ENCODE data around the gene INSR.
"Not testable (repeated sequence)": the region's sequence is repeated elsewhere in the genome, so short reads cannot be mapped to it uniquely, and the experiment has no call there.

The INSR gene

DNA sequence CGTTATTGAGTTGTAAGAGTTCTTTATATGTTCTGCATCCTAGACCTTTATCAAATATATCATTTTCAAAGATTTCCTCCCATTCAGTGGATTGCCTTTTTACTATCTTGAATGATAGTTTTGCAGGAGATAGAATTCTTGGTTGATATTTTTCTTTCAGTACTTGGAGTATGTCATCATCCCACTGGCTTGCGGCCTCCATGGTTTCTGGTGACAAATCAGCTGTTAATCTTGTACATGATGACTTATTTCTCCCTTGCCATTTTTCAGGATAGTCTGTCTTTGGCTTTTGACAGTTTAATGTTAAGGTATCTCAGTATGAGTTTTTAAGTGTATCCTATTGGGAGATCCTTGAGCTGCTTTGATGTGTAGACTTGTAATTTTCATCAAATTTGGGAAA, 216.2 kb downstream of the INSR start:
- no peak for DNase-seq

- no peak for DNase-seq
These were observed 218.1 kb downstream of the INSR start for GRCh38 chr19:7076151-7076550.

DNA sequence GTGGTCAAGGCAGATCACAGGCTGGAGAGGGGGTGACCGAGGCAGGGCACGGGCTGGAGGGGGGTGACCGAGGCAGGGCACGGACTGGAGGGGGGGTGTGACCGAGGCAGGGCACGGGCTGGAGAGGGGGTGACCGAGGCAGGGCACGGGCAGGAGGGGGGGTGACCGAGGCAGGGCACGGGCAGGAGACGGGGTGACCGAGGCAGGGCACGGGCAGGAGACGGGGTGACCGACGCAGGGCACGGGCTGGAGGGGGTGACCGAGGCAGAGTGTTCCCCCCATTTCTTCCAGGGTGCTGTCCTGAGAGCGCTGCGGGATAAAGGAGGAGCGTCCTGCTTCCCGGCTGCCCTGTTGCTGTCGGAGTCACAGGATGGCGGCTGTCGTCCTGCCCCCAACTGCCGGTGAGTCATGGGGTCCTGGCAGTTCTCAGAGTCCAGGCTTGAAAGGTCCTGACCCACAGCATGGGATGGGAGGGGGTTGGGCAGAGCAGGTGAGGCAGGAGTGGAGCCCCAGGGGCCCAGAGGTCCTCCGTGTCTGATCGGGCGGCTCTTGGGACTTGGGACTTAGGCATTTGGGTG, 219.4 kb downstream of the INSR start:
- no peak for DNase-seq

- no peak for DNase-seq
These were observed 221.7 kb downstream of the INSR start for GRCh38 chr19:7072541-7072940.

- DNase-seq: no peak
These were observed 224.3 kb downstream of the INSR start for GRCh38 chr19:7069904-7070226.

DNA sequence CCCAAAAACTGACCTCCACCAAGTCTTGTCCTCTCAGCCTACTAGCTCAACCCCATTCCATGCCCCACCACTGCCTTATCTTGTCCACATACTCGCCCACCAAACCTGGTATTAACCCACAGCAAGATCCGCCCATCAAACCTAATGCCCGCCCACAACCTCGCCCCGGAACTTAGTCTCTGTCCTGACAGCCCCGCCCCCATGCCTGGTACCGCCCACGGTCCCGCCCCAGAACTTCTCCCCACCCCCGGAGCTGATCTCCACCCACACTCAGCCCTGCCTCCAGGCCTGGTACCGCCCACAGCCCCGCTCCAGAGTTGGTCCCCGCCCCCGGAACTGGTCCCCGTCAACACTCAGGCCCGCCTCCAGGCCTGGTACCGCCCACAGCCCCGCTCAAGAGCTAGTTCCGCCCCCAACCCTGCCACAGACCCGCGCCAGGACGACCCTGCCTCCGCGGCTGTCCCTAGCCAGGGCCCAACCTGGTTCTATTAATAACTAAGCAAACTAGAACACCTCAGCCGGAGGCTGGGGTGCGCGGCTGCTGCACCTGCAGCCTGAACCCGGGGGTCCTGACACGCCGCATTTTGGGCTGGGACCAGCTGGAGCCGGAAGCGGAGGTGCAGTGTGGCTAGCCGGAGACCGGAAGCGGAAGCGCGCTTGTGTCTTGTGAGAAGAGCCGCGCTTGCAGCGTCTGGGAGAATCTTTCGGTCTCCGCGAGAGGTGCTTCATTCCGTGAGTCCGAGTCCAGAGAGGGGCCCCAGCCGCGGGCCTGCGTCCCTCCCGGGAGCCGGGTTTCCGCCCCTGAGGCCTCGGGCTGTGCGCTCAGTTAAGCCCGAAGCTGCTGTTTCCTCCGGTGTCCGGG, 224.9 kb downstream of the INSR start, which contains the start of gene ZNF557:
Gene ZNF557, plus strand, starts transcription at position 662 of the 862 bp plus-strand sequence. CDS start 5,372 bp downstream, outside the sequence.
- peak; percentile 95 for DNase-seq

DNA sequence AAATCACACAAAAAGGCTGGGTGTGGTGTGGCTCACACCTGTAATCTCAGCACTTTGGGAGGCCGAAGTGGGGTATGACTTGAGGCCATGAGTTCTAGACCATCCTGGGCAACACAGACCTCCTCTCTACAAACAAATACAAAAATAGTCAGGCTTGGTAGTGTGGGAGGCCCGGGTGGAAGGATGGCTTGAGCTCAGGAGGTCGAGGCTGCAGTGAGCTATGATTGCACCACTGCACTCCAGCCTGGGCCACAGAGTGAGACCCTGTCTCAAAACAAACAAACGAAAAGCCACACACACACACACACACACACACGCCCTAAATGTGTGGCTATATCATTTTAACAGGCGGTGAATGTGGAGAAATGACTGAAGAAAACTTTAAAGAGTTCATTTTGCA, 225.6 kb downstream of the INSR start:
- no peak for DNase-seq

DNA sequence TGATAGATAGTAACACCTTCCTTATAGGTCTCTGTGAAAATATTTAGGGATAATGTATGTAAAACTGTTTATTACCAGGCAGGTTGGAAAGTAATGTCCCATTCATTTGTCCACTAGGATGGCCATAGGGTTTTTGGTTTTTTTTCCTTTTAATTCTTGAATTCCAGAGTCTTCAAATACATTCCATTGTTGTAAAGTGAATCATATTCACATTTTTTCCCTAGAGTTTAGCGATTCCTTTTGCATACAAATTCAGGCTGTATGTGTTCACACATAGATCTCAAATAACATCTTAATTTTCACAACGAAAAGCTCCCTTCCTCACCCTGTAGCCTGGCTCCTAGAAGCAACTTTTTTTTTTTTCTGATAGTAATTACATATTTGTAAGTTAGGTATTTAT, 226.5 kb downstream of the INSR start:
- DNase-seq: no peak

DNA sequence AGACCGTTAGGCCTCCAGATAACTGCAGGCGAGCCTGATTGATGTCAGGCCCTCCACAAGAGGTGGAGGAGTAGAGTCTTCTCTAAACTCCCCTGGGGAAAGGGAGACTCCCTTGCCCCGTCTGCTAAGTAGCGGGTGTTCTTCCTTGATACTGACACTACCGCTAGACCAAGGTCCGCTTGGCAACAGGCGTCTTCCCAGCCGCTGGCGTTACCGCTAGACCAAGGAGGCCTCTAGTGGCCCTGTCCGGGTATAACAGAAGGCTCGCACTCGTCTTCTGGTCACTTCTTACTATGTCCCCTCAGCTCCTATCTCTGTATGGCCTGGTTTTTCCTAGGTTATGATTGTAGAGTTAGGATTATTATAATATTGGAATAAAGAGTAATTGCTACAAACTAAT, 227.1 kb downstream of the INSR start:
- not testable (repeated sequence) for DNase-seq

DNA sequence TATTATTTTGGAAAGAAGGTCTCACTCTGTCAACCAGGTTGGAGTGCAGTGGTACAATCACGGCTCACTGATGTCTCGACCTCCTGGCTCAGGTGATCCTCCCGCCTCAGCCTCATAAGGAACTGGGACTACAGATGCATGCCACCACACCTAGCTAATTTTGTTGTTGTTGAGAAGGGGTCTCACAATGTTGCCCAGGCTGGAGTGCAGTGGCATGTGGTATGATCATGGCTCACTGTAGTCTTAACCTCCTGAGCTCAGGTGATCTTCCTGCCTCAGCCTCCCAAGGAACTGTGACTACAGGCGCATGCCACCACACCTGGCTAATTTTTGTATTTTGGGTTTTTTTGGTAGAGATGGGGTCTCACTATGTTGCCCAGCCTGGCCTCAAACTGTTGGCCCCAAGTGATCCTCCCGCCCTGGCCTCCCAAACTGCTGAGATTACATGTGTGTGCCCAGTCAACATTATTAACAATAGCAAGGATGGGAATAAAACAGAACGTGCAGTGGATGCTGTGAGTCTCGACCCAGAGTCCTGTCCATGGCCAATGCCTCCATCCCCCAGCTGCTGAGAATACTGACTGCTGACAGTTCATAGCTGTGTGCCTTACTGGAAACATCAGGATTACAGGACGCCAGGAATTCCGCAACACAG, 230.3 kb downstream of the INSR start:
- no peak for DNase-seq

- no peak for DNase-seq
These were observed 230.9 kb downstream of the INSR start for GRCh38 chr19:7063339-7063738.
